Measurements from ENCODE around the gene FAM3A.

FAM3A gene

GRCh38 chrX:154532690-154533089 is 16.7 kb upstream of the FAM3A start:
- H3K4me1 ChIP-seq (ENCODE audit: insufficient read depth, low read length, poor library complexity, severe bottlenecking) = no peaks in the 10 kb centered on the region
- H2AFZ ChIP-seq (ENCODE audit: low read length) = no peak overlapping the region
- no peak overlapping the region for H3K4me2 ChIP-seq (ENCODE audit: low read depth, low read length, poor library complexity, severe bottlenecking)
- no peak overlapping the region for H3K4me3 ChIP-seq (ENCODE audit: low read length, poor library complexity, severe bottlenecking)
- no peaks in the 10 kb centered on the region for H3F3A ChIP-seq (ENCODE audit: low read depth)
- no peaks in the 10 kb centered on the region for H3K27me3 ChIP-seq (ENCODE audit: insufficient read depth, low read length, poor library complexity, severe bottlenecking)
- no peak overlapping the region for H3K9ac ChIP-seq (ENCODE audit: low read depth, low read length, poor library complexity, severe bottlenecking)
- no peaks in the 10 kb centered on the region for H3K9me2 ChIP-seq (replicated peaks; ENCODE audit: low read depth, low read length)
- peaks cover 31% of the 10 kb centered on the region; the same call in 1 of the 2 replicates for H3K36me3 ChIP-seq (ENCODE audit: insufficient read depth, low read length)
- H3K79me2 ChIP-seq (ENCODE audit: insufficient read depth, low read length) = no peaks in the 10 kb centered on the region
- TF ChIP-seq, protein P1, sequence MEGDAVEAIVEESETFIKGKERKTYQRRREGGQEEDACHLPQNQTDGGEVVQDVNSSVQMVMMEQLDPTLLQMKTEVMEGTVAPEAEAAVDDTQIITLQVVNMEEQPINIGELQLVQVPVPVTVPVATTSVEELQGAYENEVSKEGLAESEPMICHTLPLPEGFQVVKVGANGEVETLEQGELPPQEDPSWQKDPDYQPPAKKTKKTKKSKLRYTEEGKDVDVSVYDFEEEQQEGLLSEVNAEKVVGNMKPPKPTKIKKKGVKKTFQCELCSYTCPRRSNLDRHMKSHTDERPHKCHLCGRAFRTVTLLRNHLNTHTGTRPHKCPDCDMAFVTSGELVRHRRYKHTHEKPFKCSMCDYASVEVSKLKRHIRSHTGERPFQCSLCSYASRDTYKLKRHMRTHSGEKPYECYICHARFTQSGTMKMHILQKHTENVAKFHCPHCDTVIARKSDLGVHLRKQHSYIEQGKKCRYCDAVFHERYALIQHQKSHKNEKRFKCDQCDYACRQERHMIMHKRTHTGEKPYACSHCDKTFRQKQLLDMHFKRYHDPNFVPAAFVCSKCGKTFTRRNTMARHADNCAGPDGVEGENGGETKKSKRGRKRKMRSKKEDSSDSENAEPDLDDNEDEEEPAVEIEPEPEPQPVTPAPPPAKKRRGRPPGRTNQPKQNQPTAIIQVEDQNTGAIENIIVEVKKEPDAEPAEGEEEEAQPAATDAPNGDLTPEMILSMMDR (conservative IDR thresholded peaks at IDR 0.05; ENCODE audit: low read length) = no peak
- TF ChIP-seq EZH2phosphoT487 (IDR thresholded peaks at IDR 0.05; ENCODE audit: borderline replicate concordance) = no peak
- H3K9me3 ChIP-seq (ENCODE audit: insufficient read depth, low read depth, low read length) = no peaks in the 10 kb centered on the region
- H4K20me1 ChIP-seq (ENCODE audit: insufficient read depth, low read length, poor library complexity, severe bottlenecking) = no peaks in the 10 kb centered on the region

- Histone ChIP-seq H3K4me1 (ENCODE audit: insufficient read depth, low read length, poor library complexity, severe bottlenecking) (peaks cover 6% of the 10 kb centered on the region), H4K20me1 (ENCODE audit: insufficient read depth, low read length, poor library complexity, severe bottlenecking) (no peaks in the 10 kb centered on the region), H3K9me2 (replicated peaks; ENCODE audit: low read depth, low read length) (no peaks in the 10 kb centered on the region), H3K4me3 (ENCODE audit: low read length, poor library complexity, severe bottlenecking) (no peak overlapping the region), H3K36me3 (ENCODE audit: insufficient read depth, low read length) (peaks cover 31% of the 10 kb centered on the region; the same call in 1 of the 2 replicates), H3K9ac (ENCODE audit: low read depth, low read length, poor library complexity, severe bottlenecking) (no peak overlapping the region), H3F3A (ENCODE audit: low read depth) (no peaks in the 10 kb centered on the region), H3K9me3 (ENCODE audit: insufficient read depth, low read depth, low read length) (no peaks in the 10 kb centered on the region), H2AFZ (ENCODE audit: low read length) (no peak overlapping the region), H3K79me2 (ENCODE audit: insufficient read depth, low read length) (no peaks in the 10 kb centered on the region), H3K27me3 (ENCODE audit: insufficient read depth, low read length, poor library complexity, severe bottlenecking) (no peaks in the 10 kb centered on the region), H3K4me2 (ENCODE audit: low read depth, low read length, poor library complexity, severe bottlenecking) (no peak overlapping the region)
- TF ChIP-seq, protein P1 (conservative IDR thresholded peaks at IDR 0.05; ENCODE audit: low read length) = no peak
- TF ChIP-seq EZH2phosphoT487 (IDR thresholded peaks at IDR 0.05; ENCODE audit: borderline replicate concordance) = no peak
These were observed 15.6 kb upstream of the FAM3A start for GRCh38 chrX:154531626-154532025.

GRCh38 chrX:154530286-154530685 is 14.3 kb upstream of the FAM3A start:
- Histone ChIP-seq H3K79me2 (ENCODE audit: insufficient read depth, low read length) (no peaks in the 10 kb centered on the region), H3K4me3 (ENCODE audit: low read length, poor library complexity, severe bottlenecking) (no peak overlapping the region), H2AFZ (ENCODE audit: low read length) (no peak overlapping the region), H3K9me2 (replicated peaks; ENCODE audit: low read depth, low read length) (no peaks in the 10 kb centered on the region), H3F3A (ENCODE audit: low read depth) (no peaks in the 10 kb centered on the region), H3K27me3 (ENCODE audit: insufficient read depth, low read length, poor library complexity, severe bottlenecking) (no peaks in the 10 kb centered on the region), H3K9me3 (ENCODE audit: insufficient read depth, low read depth, low read length) (no peaks in the 10 kb centered on the region), H3K4me1 (ENCODE audit: insufficient read depth, low read length, poor library complexity, severe bottlenecking) (peaks cover 17% of the 10 kb centered on the region), H3K36me3 (ENCODE audit: insufficient read depth, low read length) (peaks cover 28% of the 10 kb centered on the region; the same call in 1 of the 2 replicates), H3K9ac (ENCODE audit: low read depth, low read length, poor library complexity, severe bottlenecking) (no peak overlapping the region), H4K20me1 (ENCODE audit: insufficient read depth, low read length, poor library complexity, severe bottlenecking) (no peaks in the 10 kb centered on the region), H3K4me2 (ENCODE audit: low read depth, low read length, poor library complexity, severe bottlenecking) (no peak overlapping the region)
- no peak for TF ChIP-seq EZH2phosphoT487 (IDR thresholded peaks at IDR 0.05; ENCODE audit: borderline replicate concordance)
- TF ChIP-seq, protein P1 (conservative IDR thresholded peaks at IDR 0.05; ENCODE audit: low read length) = no peak

All from Loucy (cell line).